ENCODE measurements around the gene SANBR.
A peak's percentile ranks its signal among the peaks of the same experiment; 100 is the strongest.
"Not testable (repeated sequence)": the region's sequence is repeated elsewhere in the genome, so short reads cannot be mapped to it uniquely, and the experiment has no call there.

SANBR gene

DNA sequence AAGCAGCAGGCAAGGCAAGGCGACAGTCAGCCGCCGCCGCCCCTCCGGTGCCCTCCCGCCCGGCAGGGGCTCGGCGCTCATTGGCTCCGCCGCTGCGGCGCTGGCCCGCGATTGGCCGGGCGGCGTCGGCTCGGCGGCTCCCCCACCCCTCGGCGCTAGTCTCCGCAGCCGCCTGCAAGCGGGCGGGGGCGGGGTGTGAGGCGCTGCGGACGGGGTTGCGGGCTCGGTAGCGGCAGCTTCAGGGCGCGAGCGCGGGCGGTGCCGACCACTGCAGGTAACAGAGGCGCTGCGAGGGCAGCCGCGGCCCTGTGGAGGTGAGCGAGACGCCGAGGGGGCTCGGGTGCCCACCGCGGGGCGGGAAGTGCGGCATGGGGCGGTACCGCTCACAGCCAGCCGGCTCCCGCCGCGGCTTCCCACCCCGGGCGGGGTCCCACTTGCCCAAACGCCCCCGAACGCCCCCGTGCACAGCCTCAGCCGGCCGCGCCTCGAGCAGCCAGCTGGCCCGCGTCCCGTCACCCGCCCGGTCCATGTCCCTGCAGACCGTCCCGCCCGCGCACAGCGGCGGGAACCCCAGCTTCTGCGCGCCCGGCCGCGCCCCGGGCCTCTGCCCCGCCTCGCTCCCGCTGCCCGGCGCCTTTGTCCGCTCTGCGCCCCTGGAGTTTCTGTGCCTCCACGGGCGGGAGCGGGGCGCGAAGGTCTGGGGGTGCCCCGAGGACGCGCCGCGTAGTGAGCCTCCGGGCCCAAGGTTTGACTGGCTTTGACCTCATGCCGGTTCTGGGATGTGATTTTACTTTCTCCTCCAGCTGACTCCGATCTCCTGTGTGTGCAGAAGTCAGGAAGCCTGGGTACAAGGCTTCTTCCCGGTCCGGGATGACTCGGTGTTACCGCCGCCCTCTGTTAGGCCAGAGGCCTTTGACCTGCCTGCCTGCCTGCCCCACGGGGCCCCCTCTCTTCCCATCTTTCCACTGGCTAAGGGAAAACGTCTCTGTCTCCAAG is at the start of gene SANBR:
TSS of gene SANBR (plus strand) at position 158 of the 996 bp plus-strand sequence. CDS start 4,480 bp downstream, outside the sequence.
- peak; percentile 93 for DNase-seq

DNA sequence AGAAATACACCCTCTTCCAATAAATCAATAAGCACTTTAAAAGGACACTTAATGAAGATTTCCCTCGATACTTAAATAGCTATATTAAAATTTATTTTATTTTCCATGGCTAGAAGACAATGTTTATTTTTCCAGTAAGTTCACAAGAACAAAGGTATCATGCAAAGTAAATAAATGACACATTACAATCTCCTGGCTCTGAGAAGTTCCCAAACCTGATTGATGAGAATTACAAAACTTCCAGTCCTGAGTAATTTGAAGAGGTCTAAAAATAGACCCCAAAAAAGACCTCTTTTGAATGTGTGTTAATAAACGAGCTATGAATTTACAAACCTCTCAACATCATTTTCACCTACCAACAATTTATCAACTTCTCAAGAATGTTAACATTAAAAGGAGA is 49.7 kb upstream of the SANBR start:
- DNase-seq: no peak

DNA sequence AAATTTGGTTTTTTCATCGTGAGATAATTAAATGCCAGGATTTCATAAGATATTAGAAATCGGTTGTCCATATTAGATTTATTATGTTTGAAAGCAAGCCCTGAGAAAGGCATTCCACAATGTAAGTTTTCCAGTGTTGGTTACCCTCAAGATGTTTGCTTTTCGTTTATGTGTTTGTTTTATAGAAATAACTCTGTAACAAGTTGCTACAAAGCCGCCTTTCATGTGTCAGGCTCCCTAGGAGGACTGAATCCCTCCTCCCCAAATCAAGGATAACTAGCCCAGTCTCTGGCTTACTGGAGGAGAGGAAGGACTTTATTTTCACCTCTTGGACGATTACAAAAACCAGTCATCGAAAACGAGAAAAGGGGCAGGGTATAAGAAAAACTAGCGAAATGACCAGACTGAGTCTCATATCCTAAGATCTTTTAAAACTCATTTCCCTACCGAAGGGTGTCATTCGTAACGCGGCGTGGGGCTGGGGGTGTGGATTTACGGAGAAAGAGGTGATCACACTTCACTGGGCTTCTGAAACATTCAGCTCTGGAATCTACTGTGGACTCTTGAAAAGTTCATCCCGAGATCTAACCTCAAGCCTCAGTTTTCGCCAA is 49.2 kb upstream of the SANBR start:
- no peak for DNase-seq

DNA sequence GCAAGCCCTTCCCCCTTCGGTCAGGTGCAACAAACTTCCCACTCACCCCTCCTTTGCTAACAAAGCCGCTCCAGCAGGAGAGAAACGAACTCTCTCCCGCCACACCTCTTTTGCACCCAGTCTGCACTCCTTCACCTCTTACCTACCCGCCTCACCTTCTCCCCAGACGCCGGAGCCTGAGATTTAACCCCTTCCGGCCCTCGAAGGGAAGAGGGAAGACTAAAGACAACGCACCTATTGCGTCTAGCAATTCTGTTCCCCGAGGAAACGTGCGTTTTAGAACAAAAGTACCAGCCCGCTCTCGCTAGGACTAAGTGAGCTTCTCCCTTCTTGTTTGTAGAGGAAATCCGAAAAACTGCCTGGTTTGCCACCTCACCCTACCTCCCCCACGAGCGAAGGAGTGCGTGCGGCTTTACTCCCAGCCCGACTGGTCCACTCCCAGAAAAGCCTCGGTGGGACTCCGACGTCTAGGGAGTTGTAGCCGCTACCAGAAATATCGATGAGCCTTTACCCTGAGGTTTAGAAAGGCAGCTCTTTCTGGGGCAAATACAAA is 48.6 kb upstream of the SANBR start:
- DNase-seq: peak; percentile 79

DNA sequence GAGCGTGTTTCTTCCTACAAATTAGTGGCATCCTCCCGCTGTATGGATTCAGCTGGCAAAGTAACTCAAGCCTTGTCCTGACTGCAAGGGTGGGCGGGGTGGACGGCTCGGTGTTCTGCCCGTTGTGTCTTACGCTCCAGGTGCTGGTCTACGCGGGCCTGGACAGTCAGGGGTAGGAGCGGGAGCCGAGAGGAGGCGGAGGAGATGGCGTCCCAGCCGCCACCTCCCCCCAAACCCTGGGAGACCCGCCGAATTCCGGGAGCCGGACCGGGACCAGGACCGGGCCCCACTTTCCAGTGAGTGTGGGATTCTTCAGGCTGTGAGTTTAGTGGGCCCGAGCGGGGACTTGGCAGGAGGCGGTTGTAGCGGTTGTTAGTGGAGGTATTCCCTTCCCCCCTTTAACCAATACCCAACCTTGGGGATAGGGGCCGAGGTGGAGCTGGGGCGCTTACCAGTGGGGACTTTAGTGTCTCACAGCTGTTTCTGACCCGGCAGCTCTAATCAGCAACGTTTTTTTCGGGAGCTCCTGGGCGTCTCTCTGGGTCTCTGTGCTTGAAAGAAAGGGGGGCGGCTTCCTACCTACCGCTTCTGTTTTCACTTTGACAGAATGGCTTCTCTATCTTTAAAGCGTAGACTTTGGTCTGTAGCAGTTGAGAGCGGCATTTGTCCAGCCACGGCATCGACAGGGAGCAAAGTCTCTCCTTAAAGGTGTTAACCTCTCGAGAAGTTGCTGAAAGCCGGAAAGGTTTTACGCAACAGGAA is 47.9 kb upstream of the SANBR start, which contains the start of the genes PEX13 and PUS10:
TSS of gene PEX13 (plus strand) at position 165 of the 762 bp plus-strand sequence. CDS start at position 205, 40 bp downstream.
TSS of gene PUS10 (minus strand) at position 700 of the 762 bp plus-strand sequence. CDS start 6,365 bp downstream, outside the sequence.
- DNase-seq: peak; percentile 79

DNA sequence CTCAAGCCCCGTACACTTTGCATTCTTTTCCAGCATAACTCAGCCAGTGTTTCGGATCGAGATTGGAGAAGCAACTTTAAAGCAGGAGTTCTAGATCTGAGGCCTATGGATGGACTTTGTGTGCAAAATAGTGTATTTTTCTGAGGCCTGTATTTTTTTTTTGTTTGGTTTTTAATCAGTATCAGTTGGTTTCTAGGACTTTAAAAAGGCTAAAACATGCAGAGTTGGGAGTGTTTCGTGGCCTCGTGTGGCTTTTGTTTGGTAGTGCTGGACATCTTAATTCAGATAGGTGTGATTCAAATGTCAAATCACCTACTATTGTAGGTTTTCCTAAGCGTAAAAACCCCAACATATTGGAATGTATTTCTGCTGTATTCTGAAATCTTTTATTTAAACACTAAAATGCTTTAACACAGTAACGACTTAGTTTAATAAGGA is 47.3 kb upstream of the SANBR start:
- DNase-seq: no peak

DNA sequence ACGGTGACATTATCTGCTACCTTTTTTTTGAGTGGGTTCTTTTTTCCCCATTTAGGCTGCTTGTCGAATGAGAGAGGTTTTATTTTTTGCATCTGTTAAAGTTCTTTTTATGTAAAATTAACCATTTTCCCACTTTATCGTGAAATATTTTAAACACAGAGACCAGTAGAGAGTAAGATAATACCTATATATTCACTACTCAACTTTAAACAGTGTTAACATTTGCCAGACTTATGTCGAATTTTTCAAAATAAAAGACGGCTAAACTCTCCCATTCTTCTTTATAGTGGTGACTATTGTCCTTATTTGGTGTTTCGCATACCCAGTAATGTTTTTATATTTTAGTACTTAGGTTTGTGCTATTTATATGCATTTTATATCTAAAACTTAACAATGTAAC is 46.9 kb upstream of the SANBR start:
- no peak for DNase-seq

DNA sequence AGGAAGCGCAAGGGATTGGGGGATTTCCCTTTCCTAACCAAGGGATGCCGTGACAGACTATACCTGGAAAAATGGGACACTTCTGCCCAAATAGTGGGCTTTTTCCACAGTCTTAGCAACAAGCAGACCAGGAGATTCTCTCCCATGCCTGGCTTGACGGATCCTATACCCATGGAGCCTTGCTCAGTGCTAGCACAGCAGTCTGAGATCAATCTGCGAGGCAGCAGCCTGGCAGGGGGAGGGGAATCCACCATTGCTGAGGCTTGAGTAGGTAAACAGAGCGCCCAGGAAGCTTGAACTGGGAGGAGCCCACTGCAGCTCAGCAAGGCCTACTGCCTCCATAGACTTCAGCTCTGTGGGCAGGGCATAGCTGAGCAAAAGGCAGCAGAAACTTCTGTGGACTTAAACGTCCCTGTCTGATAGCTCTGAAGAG is 44.4 kb upstream of the SANBR start:
- no peak for DNase-seq

DNA sequence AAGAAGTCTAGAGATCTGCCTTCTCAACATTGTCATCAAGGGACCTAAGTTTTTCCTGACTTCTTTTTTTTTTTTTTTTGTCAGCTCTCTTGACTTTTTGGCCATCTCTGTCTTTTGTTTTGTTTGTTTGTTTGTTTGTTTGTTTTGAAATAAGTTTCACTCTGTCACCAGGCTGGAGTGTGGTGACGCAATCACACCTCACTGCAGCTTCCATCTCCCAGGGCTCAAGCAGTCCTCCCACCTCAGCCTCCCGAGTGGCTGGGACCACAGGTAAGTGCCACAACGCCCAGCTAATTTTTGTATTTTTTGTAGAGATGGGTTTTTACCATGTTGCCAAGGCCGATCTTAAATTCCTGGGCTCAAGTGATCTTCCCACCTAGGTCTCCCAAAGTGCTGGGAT is 42.0 kb upstream of the SANBR start:
- no peak for DNase-seq

DNA sequence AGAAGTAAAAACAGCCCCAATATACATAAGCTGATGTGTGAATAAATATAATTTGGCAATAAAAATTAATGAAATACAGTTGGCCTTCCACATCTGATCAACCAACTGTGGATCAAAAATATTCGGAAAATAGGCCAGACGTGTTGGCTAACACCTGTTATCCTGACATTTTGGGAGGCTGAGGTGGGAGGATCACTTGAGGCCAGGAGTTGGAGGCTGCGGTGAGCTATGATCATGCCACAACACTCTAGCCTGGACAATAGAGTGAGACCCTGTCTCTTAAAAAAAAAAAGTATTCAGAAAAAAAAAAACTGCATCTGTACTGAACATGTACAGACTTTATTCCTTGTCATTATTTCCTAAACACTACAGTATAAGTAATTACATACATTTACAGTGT is 36.1 kb upstream of the SANBR start:
- DNase-seq: no peak

DNA sequence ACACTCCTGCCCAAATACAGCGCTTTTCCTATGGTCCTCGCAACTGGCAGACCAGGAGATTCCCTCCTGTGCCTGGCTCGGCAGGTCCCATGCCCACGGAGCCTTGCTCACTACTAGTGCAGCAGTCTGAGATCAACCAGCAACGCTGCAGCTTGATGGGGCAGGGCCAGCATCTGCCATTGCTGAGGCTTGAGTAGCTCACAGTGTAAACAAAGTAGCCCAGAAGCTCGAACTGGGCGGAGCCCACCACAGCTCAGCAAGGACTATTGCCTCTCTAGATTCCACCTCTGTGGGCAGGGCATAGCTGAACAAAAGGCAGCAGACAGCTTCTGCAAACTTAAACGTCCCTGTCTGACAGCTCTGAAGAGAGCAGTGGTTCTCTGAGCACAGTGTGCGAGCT is 31.1 kb upstream of the SANBR start:
- not testable (repeated sequence) for DNase-seq

DNA sequence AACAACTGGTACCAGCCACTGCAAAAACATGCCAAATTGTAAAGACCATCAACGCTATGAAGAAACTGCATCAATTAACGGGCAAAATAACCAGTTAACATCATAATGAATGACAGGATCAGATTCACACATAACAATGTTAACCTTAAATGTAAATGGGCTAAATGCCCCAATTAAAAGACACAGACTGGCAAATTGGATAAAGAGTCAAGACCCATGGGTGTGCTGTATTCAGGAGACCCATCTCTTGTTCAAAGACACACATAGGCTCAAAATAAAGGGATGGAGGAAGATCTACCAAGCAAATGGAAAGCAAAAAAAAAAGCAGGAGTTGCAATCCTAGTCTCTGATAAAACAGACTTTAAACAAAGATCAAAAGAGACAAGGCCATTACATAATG is 29.0 kb upstream of the SANBR start:
- not testable (repeated sequence) for DNase-seq

DNA sequence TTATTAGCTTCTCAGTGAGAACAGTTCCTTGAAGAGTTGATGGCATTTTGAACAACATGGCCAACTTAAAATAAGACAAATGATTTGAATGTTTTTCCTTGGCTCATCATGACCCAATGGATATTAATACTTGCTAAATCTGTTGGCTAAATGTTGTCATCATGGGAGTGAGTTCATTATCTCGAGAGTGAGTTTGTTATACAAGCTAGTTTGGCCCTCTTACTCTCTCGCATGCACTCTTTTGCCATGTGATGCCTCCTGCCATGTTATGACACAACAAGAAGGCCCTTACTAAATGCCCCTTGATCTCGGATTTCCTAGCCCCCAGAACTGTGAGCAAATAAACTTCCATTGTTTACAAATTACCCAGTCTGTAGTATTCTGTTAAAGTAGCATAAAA is 22.9 kb upstream of the SANBR start:
- no peak for DNase-seq

DNA sequence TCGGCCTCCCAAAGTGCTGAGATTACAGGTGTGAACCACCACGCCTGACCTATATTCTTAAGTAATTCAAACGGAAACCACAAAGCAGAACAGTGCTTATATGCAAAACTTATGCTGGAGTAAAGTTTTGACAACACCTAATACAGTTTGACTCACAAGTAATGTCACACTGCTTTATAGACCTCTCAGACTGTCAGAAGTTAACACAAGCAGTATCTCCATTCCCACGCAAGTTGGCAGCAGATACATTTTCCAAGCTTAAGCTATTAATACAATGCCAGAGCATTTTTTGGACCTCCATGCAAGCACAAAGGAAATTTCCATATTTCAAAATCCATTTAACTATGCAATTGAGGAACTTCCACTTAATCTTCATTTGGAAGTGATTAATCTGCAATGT is 21.0 kb upstream of the SANBR start:
- DNase-seq: no peak

DNA sequence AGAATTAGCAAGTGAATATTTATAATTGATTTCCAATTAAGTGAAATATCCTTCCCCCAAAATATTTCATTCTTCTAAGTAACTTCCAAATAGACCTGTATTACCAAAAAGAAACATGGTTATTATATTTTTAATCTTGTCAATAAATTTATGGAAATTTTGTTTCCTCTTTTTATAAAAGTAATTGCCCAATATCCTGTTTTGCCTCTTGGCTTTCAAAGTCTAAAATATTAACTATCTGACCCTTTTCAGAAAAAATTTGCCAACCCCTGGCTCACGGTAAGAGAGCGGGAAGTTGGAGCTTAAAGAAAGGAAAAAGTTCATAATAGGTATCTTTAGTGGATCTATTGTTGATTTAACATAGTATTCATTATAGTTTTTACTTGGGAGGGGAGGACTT is 20.4 kb upstream of the SANBR start:
- no peak for DNase-seq

DNA sequence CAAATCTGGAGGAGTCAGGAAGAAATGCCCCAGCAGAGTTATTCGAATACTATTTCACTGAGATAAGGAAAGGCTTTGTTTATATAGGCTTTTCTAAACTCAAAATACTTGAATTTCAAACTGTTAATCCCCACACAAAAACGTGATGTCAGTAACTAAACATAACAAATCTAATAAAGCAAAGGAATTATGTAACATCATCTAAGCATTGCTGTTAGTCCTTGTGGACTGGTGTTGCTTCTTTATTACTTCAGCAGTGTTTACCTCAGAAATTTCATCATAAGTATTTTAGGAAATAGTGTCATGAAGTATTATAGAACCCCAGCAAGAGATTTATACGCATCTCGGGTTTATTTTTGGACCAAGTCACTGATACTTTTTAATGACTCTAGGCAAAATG is 19.7 kb upstream of the SANBR start:
- no peak for DNase-seq

DNA sequence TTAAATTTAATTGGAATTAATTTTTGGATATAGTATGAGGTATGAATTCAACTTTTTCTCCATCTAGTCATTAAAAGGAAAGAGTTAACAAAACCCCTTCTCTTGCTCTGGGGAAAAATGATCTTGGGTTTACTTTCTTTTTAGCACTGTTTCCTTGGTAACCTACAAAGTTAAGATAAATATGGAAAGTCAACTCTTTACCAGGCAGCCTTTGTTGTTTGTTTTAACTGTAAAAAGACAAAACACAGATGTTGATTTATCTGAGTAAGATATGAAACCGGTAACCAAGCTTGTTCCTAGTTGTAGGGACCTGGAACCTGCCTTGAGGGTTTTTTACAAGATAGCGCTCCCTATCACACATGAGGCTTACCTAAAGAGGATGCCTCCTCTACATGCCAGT is 10.1 kb upstream of the SANBR start:
- DNase-seq: no peak

DNA sequence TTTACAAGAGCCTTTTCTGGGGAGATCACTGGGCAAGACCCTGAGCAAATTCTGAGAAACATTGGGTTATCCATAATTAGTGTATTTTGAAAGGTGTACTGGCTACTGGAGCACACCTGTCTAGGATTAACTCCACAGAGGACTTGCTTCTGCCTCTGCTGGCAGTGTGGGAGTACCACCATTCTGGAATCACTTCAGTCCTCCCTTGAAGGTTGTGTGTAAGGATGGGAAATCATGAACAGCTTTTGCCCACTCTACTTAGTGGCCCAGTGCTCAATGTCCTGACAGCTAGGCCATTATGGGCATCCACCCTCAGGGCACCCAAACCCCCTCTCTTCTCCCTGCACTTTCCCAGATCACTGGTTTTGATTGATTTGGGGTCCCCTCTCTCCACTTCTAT is 8.1 kb upstream of the SANBR start:
- no peak for DNase-seq

DNA sequence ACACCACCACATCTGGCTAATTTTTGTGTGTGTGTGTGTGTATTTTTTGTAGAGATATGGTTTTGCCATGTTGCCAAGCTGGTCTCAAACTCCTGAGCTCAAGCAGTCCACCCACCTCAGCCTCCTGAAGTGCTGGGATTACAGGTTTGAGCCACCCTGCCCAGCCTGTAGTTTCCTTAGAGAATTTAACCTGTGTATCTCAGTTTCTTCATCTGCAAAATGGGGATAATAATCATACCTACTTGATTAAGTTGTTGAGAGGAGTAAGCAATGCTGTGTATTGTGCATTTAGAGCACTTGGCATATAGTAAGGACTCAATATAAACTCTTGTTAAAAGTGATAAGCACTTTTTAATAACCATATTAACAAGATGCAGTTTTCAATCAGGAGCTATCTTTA is 6.3 kb upstream of the SANBR start:
- no peak for DNase-seq

DNA sequence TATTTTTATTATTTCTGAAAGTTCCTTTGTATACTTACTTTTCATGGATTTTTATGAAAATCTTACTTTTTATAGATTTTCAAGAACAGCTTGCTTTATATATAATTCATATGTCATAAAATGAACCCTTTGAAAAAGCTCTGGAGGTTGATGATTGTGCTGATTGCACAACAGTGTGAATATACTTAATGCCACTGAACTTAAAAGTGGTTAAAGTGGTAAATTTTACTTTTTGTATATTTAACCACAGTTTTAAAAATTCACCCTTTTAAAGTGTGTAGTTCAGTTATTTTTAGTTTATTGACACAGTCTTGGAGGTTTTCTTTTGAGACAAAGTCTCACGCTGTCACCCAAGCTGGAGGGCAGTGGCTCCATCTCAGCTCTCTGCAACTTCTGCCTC is 8.4 kb downstream of the SANBR start:
- no peak for DNase-seq

DNA sequence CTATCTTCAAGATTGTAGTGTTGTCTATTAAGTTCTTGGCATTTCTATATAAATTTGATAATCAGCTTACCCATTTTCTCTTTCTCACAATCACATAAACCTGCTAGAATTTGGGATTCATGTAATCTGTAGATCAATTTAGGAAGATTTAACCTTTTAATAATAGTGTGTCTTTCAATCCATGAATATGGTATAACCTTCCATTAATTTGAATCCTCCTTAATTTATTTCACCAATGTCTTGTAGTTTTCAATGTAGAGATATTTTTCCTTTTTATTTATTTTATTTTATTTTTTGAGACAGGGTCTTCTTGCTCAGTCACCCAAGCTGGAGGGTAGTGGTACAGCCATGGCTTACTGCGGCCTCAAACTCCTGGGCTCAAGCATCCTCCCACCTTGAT is 20.2 kb downstream of the SANBR start:
- DNase-seq: no peak

DNA sequence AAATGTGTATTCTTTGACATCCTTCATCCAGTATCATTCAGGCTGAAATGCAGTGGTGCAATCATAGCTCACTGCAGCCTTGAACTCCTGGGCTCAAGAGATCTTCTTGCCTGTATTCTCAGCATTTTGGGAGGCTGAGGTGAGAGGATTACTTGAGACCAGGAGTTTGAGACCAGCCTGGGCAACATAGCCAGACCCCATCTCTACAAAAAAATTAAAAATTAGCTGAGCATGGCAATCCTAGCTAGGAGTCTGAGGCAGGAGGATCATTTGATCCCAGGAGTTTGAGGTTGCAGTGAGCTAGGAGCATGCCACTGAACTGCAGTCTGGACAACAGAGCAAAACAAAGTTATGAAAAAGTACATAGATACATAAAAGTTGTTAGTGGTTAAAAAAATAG is 24.1 kb downstream of the SANBR start:
- DNase-seq: no peak

DNA sequence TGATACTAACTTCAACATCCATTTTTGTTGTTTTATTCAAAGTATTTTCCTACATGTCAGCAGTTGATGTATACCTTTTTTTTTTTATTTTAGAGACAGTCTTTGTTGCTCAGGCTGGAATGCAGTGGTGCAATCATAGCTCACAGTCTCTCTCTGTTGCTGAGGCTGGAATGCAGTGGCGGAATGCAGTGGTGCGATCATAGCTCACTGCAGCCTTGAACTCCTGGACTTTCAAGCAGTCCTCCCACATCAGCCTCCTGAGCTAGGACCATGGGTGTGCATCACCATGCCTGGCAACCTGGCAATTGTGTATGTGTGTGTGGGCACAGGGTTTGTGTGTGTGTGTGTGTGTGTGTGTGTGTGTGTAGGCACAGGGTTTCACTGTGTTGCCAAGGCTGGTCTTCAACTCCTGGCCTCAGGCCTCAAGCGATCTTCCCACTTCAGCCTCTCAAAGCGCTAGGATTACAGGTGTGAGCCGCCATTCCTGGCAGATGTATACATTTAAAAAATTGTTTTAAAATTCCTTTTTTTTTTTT is 24.8 kb downstream of the SANBR start:
- no peak for DNase-seq

Data from NCI-H1105 treated with DMSO at 0.1 percent for 48 hours (cell line).